Spleen (tissue), 10 donors: ENCODE results near the gene OMP. TPM values are rescaled to one million over a fixed set of nuclear protein-coding genes. Genes with fewer than 3 reads are reported as not detected.

ENCODE experiments used
- polyA plus RNA-seq, 3 donors: library from polyadenylated mRNA; stranded (reverse); fragments of 200-250 nt; gene quantifications; one replicate each; pipeline ENCODE4 v1.2.1, GENCODE V29; 2013
- total RNA-seq, 7 donors: library from RNA; depleted of rRNA in 3 of 7; stranded (reverse); fragments of >200 nt in 3 of 7; fragmentation: NEBNext Ultra II Directional in 4 of 7; extraction: Animal tissue kit (Norgen Biotek cat#: 25700) in 4 of 7; gene quantifications; one replicate each; pipeline versions ENCODE4 v1.1.0 to v1.2.1, GENCODE V29; 2016 to 2021
- donor health status: healthy with polysubstance abuse.
- donor health status: DM: no; HTN: no; CAD: no; lungs with moderate emphysema.
- donor health status: DM: no; HTN: no; CAD: no.
- donor health status: Bipolar disorder and iron deficiency.
- donor health status: healthy.
- donor health status: DM: no; HTN: no; CAD: no.
- donor health status: DM: yes; HTN: yes; CAD: no.

The OMP gene
- total and polyA plus RNA-seq, 10 donors: 0.51 to 0.64 TPM; not detected in 8

Other genes with a start within 250 kb of the OMP start
- 10 to 100 TPM; 24.8 to 52.2 (median 35.7) TPM for gene ACER3, start 241.9 kb upstream of the OMP start, total RNA-seq
- gene ACER3, start 241.9 kb upstream of the OMP start, polyA plus RNA-seq: 1 to 10 TPM; 2.9 to 3.7 (median 2.9) TPM
- gene B3GNT6, start 68.4 kb upstream of the OMP start, total RNA-seq: not detected
- not detected for gene B3GNT6, start 68.4 kb upstream of the OMP start, polyA plus RNA-seq
- 1 to 10 TPM; 3.5 to 9.2 (median 8.0) TPM for gene CAPN5, start 35.9 kb upstream of the OMP start, total RNA-seq
- 1 to 10 TPM in 1 of 3 donors, under 1 TPM in 2; 0.80 to 2.4 (median 0.96) TPM for gene CAPN5, start 35.9 kb upstream of the OMP start, polyA plus RNA-seq
- 100 to 1,000 TPM in 1 of 7 donors, 10 to 100 TPM in 6; 27.2 to 147 (median 61.0) TPM for gene MYO7A, start 25.4 kb downstream of the OMP start, total RNA-seq
- 10 to 100 TPM in 2 of 3 donors, 1 to 10 TPM in 1; 3.5 to 14.3 (median 11.3) TPM for gene MYO7A, start 25.4 kb downstream of the OMP start, polyA plus RNA-seq
- gene GDPD4, start 198.8 kb downstream of the OMP start, total RNA-seq: 1 to 10 TPM in 1 of 7 donors, not detected in 6; 1.6 TPM
- gene GDPD4, start 198.8 kb downstream of the OMP start, polyA plus RNA-seq: under 1 TPM; 0.07 to 0.26 (median 0.18) TPM